GM12878 (cell line): ENCODE measurements around the gene F2RL1. TPM values are rescaled to one million over a fixed set of nuclear protein-coding genes. Genes with fewer than 3 reads are reported as not detected.
"Not testable (repeated sequence)": the region's sequence is repeated elsewhere in the genome, so short reads cannot be mapped to it uniquely, and the experiment has no call there.

ENCODE experiments used
- ATAC-seq: fragments of 200-7000 bp; cut with Tn5 transposase; 3 replicates; pipeline ENCODE4 v1.9.1; 2020; ENCODE audit warnings: mild to moderate bottlenecking, moderate library complexity
- BruUV-seq: library from RNA; stranded (reverse); fragments of 400-500 nt; replicated peaks from 2 replicates; lab custom pipeline; 2021; lab: Mats Ljungman, UMichigan
- CTCF ChIA-PET: fragments of 300-600 bp; sonication (Branson Sonifier 250); formaldehyde crosslinking; extraction: SDS; loops from one replicate; lab custom pipeline; 2021; ENCODE audit warnings: inconsistent platforms; lab: Yijun Ruan, JAX
- POLR2A ChIA-PET: fragments of 350-600 bp; formaldehyde crosslinking; extraction: SDS; loops from one replicate; lab custom pipeline; 2021; ENCODE audit warnings: inconsistent platforms; lab: Charles Lee
- RAD21 ChIA-PET: fragments of 300-600 bp; sonication (Branson Sonifier 250); formaldehyde crosslinking; loops from one replicate; lab custom pipeline; 2023; ENCODE audit warnings: antibody characterized with exemption; ENCODE audit not compliant: unreplicated experiment; lab: Charles Lee
- SMC1A ChIA-PET: fragments of 300-600 bp; sonication (Branson Sonifier 250); formaldehyde crosslinking; loops from one replicate; lab custom pipeline; 2023; ENCODE audit not compliant: unreplicated experiment, uncharacterized antibody; lab: Charles Lee
- DNase-seq: peaks from one replicate; pipeline ENCODE4 v3.0.0-alpha.2; 2011; ENCODE audit warnings: low read depth, low spot score
- FAIRE-seq: peaks from 3 replicates; lab custom pipeline; 2011; peaks lifted over from hg19 to GRCh38; lab: Jason Lieb, UNC
- H2AFZ ChIP-seq: 2 replicates; pipeline ENCODE4 v1.6.0; 2011; ENCODE audit warnings: low read depth, low read length, control low read depth; ENCODE audit not compliant: control insufficient read depth
- H3K27ac ChIP-seq: 2 replicates; pipeline ENCODE4 v1.5.1; 2011; ENCODE audit warnings: control low read depth; ENCODE audit not compliant: control insufficient read depth, insufficient read depth
- H3K27me3 ChIP-seq, 2 experiments: replicated peaks in 1 of 2; 2 replicates each; pipeline versions ENCODE4 v1.6.0 to v1.6.1; 2011; ENCODE audit warnings: low read length in 1 of 2; ENCODE audit not compliant: control insufficient read depth in 2 of 2, insufficient read depth in 2 of 2
- H3K36me3 ChIP-seq, 2 experiments: 2 replicates each; pipeline ENCODE4 v1.5.1; 2011; ENCODE audit warnings: low read length in 1 of 2; ENCODE audit not compliant: control insufficient read depth in 2 of 2, insufficient read depth in 2 of 2
- H3K4me1 ChIP-seq: 2 replicates; pipeline ENCODE4 v1.6.1; 2011; ENCODE audit warnings: mild to moderate bottlenecking, low read length, moderate library complexity, mixed read lengths; ENCODE audit not compliant: control insufficient read depth, insufficient read depth
- H3K4me2 ChIP-seq: 2 replicates; pipeline ENCODE4 v1.6.0; 2011; ENCODE audit warnings: control low read depth; ENCODE audit not compliant: control insufficient read depth, insufficient read depth
- H3K4me3 ChIP-seq: fragments of 200-600 bp; sonication (generic); 2 replicates; pipeline ENCODE4 v1.5.1; 2016
- H3K79me2 ChIP-seq: 2 replicates; pipeline ENCODE4 v1.6.0; 2011; ENCODE audit warnings: low read length; ENCODE audit not compliant: control insufficient read depth, insufficient read depth
- H3K9ac ChIP-seq: 2 replicates; pipeline ENCODE4 v1.8.0; 2011; ENCODE audit warnings: low read length, control low read depth, mixed read lengths; ENCODE audit not compliant: control insufficient read depth, insufficient read depth
- H3K9me3 ChIP-seq: replicated peaks from 3 replicates; pipeline ENCODE4 v1.5.1; 2011; ENCODE audit warnings: mild to moderate bottlenecking, low read length; ENCODE audit not compliant: control insufficient read depth, insufficient read depth
- H4K20me1 ChIP-seq: 2 replicates; pipeline ENCODE4 v1.6.0; 2011; ENCODE audit not compliant: control insufficient read depth, insufficient read depth
- ASH2L ChIP-seq: fragments of 300-600, 200-600 bp; sonication (generic); IDR thresholded peaks from 2 replicates; pipeline ENCODE4 v1.6.1; 2017; ENCODE audit warnings: low read depth, mild to moderate bottlenecking, borderline replicate concordance
- BHLHE40 ChIP-seq, 2 experiments: fragments of 450-650 bp in 1 of 2; IDR thresholded peaks; 2 replicates each; pipeline ENCODE4 v1.6.1; 2011 to 2017; ENCODE audit warnings: low read depth in 2 of 2, borderline replicate concordance in 1 of 2, improper control_type of control experiment in 1 of 2, low read length in 1 of 2, mild to moderate bottlenecking in 1 of 2
- CBFB ChIP-seq: IDR thresholded peaks from 2 replicates; pipeline ENCODE4 v1.6.1; 2016; ENCODE audit warnings: antibody characterized with exemption, low read depth
- CEBPB ChIP-seq, 2 experiments: fragments of 150-350 bp in 1 of 2; IDR thresholded peaks; 2 replicates each; pipeline ENCODE4 v1.6.1; 2012 to 2014; ENCODE audit warnings: low read depth in 2 of 2, low read length in 2 of 2, borderline replicate concordance in 1 of 2, inconsistent platforms in 1 of 2
- E2F8 ChIP-seq: fragments of 450-650 bp; IDR thresholded peaks from 2 replicates; pipeline ENCODE4 v1.6.1; 2018; ENCODE audit warnings: mild to moderate bottlenecking, low read depth, moderate library complexity; ENCODE audit not compliant: partially characterized antibody
- EGR1 ChIP-seq, 2 experiments: IDR thresholded peaks; 1 replicate in 1 of 2; 2 replicates in 1 of 2; pipeline ENCODE4 v1.6.1; 2011 to 2012; ENCODE audit warnings: low read depth in 2 of 2, low read length in 2 of 2, borderline replicate concordance in 1 of 2, mild to moderate bottlenecking in 1 of 2, moderate library complexity in 1 of 2
- HDAC2 ChIP-seq: fragments of 200-600 bp; sonication (generic); IDR thresholded peaks from 2 replicates; pipeline ENCODE4 v1.6.1; 2017
- IKZF1 ChIP-seq: fragments of 450-650 bp; conservative IDR thresholded peaks from 2 replicates; pipeline ENCODE4 v1.6.1; 2017; ENCODE audit warnings: antibody characterized with exemption, mild to moderate bottlenecking
- KLF5 ChIP-seq: fragments of 450-650 bp; IDR thresholded peaks from 2 replicates; pipeline ENCODE4 v1.6.1; 2014; ENCODE audit warnings: mild to moderate bottlenecking; ENCODE audit not compliant: partially characterized antibody
- MTA3 ChIP-seq: IDR thresholded peaks from 2 replicates; pipeline ENCODE4 v1.6.1; 2012; ENCODE audit warnings: low read length, inconsistent platforms, borderline replicate concordance
- ZBTB33 ChIP-seq: fragments of 450-650 bp; IDR thresholded peaks from 2 replicates; pipeline ENCODE4 v1.6.1; 2017; ENCODE audit warnings: mild to moderate bottlenecking
- WGBS: methylation state at CpG from one replicate; pipeline ENCODE4 v1.1.6; 2016; ENCODE audit warnings: low lambda C conversion rate; ENCODE audit not compliant: insufficient replicate concordance, insufficient coverage; ENCODE audit errors: missing lambda C conversion rate; 5-methylcytosine and 5-hydroxymethylcytosine counted together
- in situ Hi-C: fragments of 300-500 bp; cut with MboI; formaldehyde crosslinking; loops from 9 replicates; pipeline ENCODE4 v1.14.3; 2018; ENCODE audit warnings: mixed read lengths
- intact Hi-C: fragments of 100-400 bp; cut with micrococcal nuclease; formaldehyde crosslinking; loops from one replicate; pipeline ENCODE4 v1.14.2; 2022; ENCODE audit not compliant: unreplicated experiment
- polyA plus RNA-seq, 11 experiments: library from polyadenylated mRNA; depleted of rRNA in 4 of 11; unstranded in 6 of 11; stranded (reverse) in 5 of 11; fragments of >200 nt; fragmentation: Nextera tagmentation in 4 of 11; fragmentation: Illumina TruSeq in 1 of 11; extraction: Ambion mirVana in 4 of 11; extraction: Trizol in 1 of 11; gene quantifications; 1 replicate in 1 of 11; 2 replicates in 10 of 11; pipeline versions ENCODE4 v1.2.1 to v1.2.3, GENCODE V29; 2011 to 2016; ENCODE audit warnings: inconsistent platforms in 2 of 11, missing spikeins in 2 of 11, low read depth in 1 of 11
- total RNA-seq, 4 experiments: library from RNA; depleted of rRNA in 3 of 4; stranded (reverse); fragments of >200 nt in 3 of 4; fragmentation: Illumina TruSeq in 1 of 4; extraction: Trizol in 1 of 4; gene quantifications; 2 replicates each; pipeline versions ENCODE4 v1.2.1 to v1.2.3, GENCODE V29; 2013 to 2021

The F2RL1 gene
- total and polyA plus RNA-seq, 10 of the 15 experiments (the other 5 are each of a cell fraction or from before 2014, with no cell fraction given), result 0.04 to 0.10 TPM; not detected in 8

GRCh38 chr5:76853741-76854140, 34.9 kb downstream of the F2RL1 start:
- H3K27me3 ChIP-seq, FAIRE-seq, SMC1A ChIA-PET, H3K27ac ChIP-seq, POLR2A ChIA-PET, H2AFZ ChIP-seq, H3K79me2 ChIP-seq, CTCF ChIA-PET, H4K20me1 ChIP-seq, H3K4me1 ChIP-seq, RAD21 ChIA-PET, intact Hi-C loops, BruUV-seq, H3K4me2 ChIP-seq, ATAC-seq, H3K9ac ChIP-seq, H3K9me3 ChIP-seq, DNase-seq, H3K4me3 ChIP-seq, H3K36me3 ChIP-seq, in situ Hi-C loops: not testable (repeated sequence)
- 81% methylated on average over 2 of the region's 3 CpGs for WGBS

- no peak for DNase-seq
- Histone ChIP-seq H3K9me3 (no peaks in the 10 kb centered on the region), H3K36me3 (no peaks in the 10 kb centered on the region), H3K27me3 (no peaks in the 10 kb centered on the region), H3K4me2 (no peak overlapping the region), H3K4me3 (no peak overlapping the region), H4K20me1 (no peaks in the 10 kb centered on the region), H2AFZ (no peak overlapping the region), H3K79me2 (no peaks in the 10 kb centered on the region), H3K27ac (no peak overlapping the region), H3K4me1 (peaks cover 4% of the 10 kb centered on the region; the same call in 1 of the 2 replicates), H3K9ac (no peak overlapping the region)
- in situ Hi-C loops, result no loop called here
- intact Hi-C loops, result no loop called here
- SMC1A ChIA-PET, result no interaction called here
- no TSS peak for BruUV-seq
- CTCF ChIA-PET, result no interaction called here
- no peak for FAIRE-seq
- POLR2A ChIA-PET, result no interaction called here
- RAD21 ChIA-PET, result no interaction called here
- no peak for ATAC-seq
- TF ChIP-seq CBFB (no peak), EGR1 (IDR thresholded peaks at IDR 0.05; ENCODE audit: borderline replicate concordance in 1 of 2, low read depth in 2 of 2, low read length in 2 of 2) (no peak), KLF5 (no peak), IKZF1 (no peak), MTA3 (no peak), ZBTB33 (no peak), BHLHE40 (IDR thresholded peaks at IDR 0.05; ENCODE audit: borderline replicate concordance in 1 of 2, low read depth in 2 of 2, low read length in 1 of 2) (no peak), E2F8 (no peak), HDAC2 (no peak), ASH2L (no peak), CEBPB (IDR thresholded peaks at IDR 0.05; ENCODE audit: borderline replicate concordance in 1 of 2, low read depth in 2 of 2, low read length in 2 of 2) (no peak)
These were observed 35.8 kb downstream of the F2RL1 start for GRCh38 chr5:76854644-76855043.
